K562 (cell line): ENCODE measurements around the gene APOBEC3G. TPM values are rescaled to one million over a fixed set of nuclear protein-coding genes. Genes with fewer than 3 reads are reported as not detected.

Source experiments
- CBX2 ChIP-seq: fragments of 200-600 bp; sonication (generic); IDR thresholded peaks from one replicate; pipeline ENCODE4 v1.6.1; 2012; ENCODE audit warnings: mild to moderate bottlenecking, low read length, inconsistent platforms; ENCODE audit not compliant: insufficient read depth, poor library complexity, severe bottlenecking
- DMBX1 ChIP-seq: fragments of 250-450 bp; sonication (Bioruptor Pico); IDR thresholded peaks from 2 replicates; pipeline ENCODE4 v1.8.0; 2022; ENCODE audit warnings: inconsistent platforms, mild to moderate bottlenecking, moderate library complexity, borderline replicate concordance
- E2F6 ChIP-seq, 2 experiments: IDR thresholded peaks; 2 replicates each; pipeline ENCODE4 v1.6.1; 2011; ENCODE audit warnings: borderline replicate concordance in 1 of 2, control low read depth in 1 of 2, low read depth in 1 of 2, low read length in 1 of 2, mild to moderate bottlenecking in 1 of 2, mixed read lengths in 1 of 2, moderate library complexity in 1 of 2; ENCODE audit not compliant: insufficient read depth in 1 of 2, insufficient read length in 1 of 2, poor library complexity in 1 of 2, severe bottlenecking in 1 of 2; ENCODE audit errors: extremely low read depth in 1 of 2
- IRF9 ChIP-seq: fragments of 450-650 bp; IDR thresholded peaks from 2 replicates; pipeline ENCODE4 v1.6.1; 2016; ENCODE audit warnings: missing biosample characterization, missing genetic modification characterization
- LCOR ChIP-seq: sonication (generic); formaldehyde crosslinking; IDR thresholded peaks from 2 replicates; pipeline ENCODE4 v1.8.0; 2022; ENCODE audit warnings: mild to moderate bottlenecking, missing genetic modification reagents
- MTF1 ChIP-seq: fragments of 250-450 bp; sonication (Bioruptor Pico); IDR thresholded peaks from 2 replicates; pipeline ENCODE4 v1.9.0; 2021; ENCODE audit warnings: moderate library complexity, mild to moderate bottlenecking, inconsistent platforms, borderline replicate concordance
- MYC ChIP-seq, 2 experiments: fragments of 250-450 bp in 1 of 2; sonication (Bioruptor Pico) in 1 of 2; IDR thresholded peaks; 2 replicates each; pipeline versions ENCODE4 v1.5.1 to v1.6.1; 2012 to 2021; ENCODE audit warnings: low read depth in 2 of 2, borderline replicate concordance in 1 of 2, improper control_type of control experiment in 1 of 2, low read length in 1 of 2, mild to moderate bottlenecking in 1 of 2, moderate library complexity in 1 of 2
- NONO ChIP-seq, 2 experiments: fragments of 200-400 bp in 1 of 2; fragments of 450-650 bp in 1 of 2; formaldehyde crosslinking in 1 of 2; IDR thresholded peaks; 2 replicates each; pipeline ENCODE4 v1.6.1; 2017; ENCODE audit warnings: low read depth in 2 of 2, mild to moderate bottlenecking in 2 of 2, moderate library complexity in 2 of 2, low read length in 1 of 2
- PHF20 ChIP-seq: fragments of 450-650 bp; IDR thresholded peaks from 2 replicates; pipeline ENCODE4 v1.6.1; 2018; ENCODE audit not compliant: partially characterized antibody
- STAT6 ChIP-seq: sonication (generic); formaldehyde crosslinking; IDR thresholded peaks from 2 replicates; pipeline ENCODE4 v1.8.1; 2023; ENCODE audit warnings: mild to moderate bottlenecking, missing genetic modification reagents
- ZNF318 ChIP-seq, 2 experiments: fragments of 450-650 bp; IDR thresholded peaks; 2 replicates each; pipeline ENCODE4 v1.6.1; 2016; ENCODE audit warnings: mild to moderate bottlenecking in 2 of 2, borderline replicate concordance in 1 of 2, low read depth in 1 of 2, moderate library complexity in 1 of 2
- ZNF408 ChIP-seq: fragments of 250-450 bp; sonication (Bioruptor Pico); IDR thresholded peaks from 2 replicates; pipeline ENCODE4 v1.4.0; 2020; ENCODE audit warnings: low read depth, mild to moderate bottlenecking, moderate library complexity
- ZNF699 ChIP-seq: fragments of 250-450 bp; sonication (Bioruptor Pico); IDR thresholded peaks from 2 replicates; pipeline ENCODE4 v1.8.0; 2021; ENCODE audit warnings: mild to moderate bottlenecking, moderate library complexity; ENCODE audit not compliant: insufficient replicate concordance
- polyA plus RNA-seq, 8 experiments: library from polyadenylated mRNA; depleted of rRNA in 4 of 8; stranded (reverse) in 5 of 8; unstranded in 3 of 8; fragments of >200 nt; fragmentation: Nextera tagmentation in 2 of 8; fragmentation: Illumina TruSeq in 1 of 8; extraction: Ambion mirVana in 2 of 8; extraction: Trizol in 1 of 8; gene quantifications; 2 replicates each; pipeline versions ENCODE4 v1.2.1 to v1.2.3, GENCODE V29; 2011 to 2014; ENCODE audit warnings: inconsistent platforms in 1 of 8, missing spikeins in 1 of 8
- total RNA-seq, 7 experiments: library from RNA; depleted of rRNA in 6 of 7; stranded (reverse); fragments of >200 nt in 6 of 7; fragmentation: Illumina TruSeq in 2 of 7; extraction: Trizol in 2 of 7; gene quantifications; 2 replicates each; pipeline versions ENCODE4 v1.2.1 to v1.2.3, GENCODE V29; 2011 to 2021; ENCODE audit warnings: low replicate concordance in 1 of 7

Gene APOBEC3G
- total and polyA plus RNA-seq, 9 of the 15 experiments (the other 6 are each of a cell fraction or from before 2014, with no cell fraction given): 5.2 to 20.8 (median 11.4) TPM

- TF ChIP-seq ZNF318 (IDR thresholded peaks at IDR 0.05; ENCODE audit: borderline replicate concordance in 1 of 2, low read depth in 1 of 2) (no peak), MTF1 (CRISPR knock-in tag) (no peak), IRF9 (tag) (peak; percentile 81), ZNF699 (CRISPR knock-in tag) (no peak), MYC (IDR thresholded peaks at IDR 0.05; ENCODE audit: low read depth, low read length) (no peak), MYC (CRISPR knock-in tag; IDR thresholded peaks at IDR 0.05; ENCODE audit: borderline replicate concordance, low read depth) (peak; percentile 84), PHF20 (no peak), STAT6 (CRISPR knock-in tag) (no peak), NONO (IDR thresholded peaks at IDR 0.05; ENCODE audit: low read depth in 2 of 2, low read length in 1 of 2) (no peak), CBX2 (no peak), E2F6 (IDR thresholded peaks at IDR 0.05; ENCODE audit: borderline replicate concordance in 1 of 2, extremely low read depth in 1 of 2, insufficient read depth in 1 of 2, insufficient read length in 1 of 2, low read depth in 1 of 2, low read length in 1 of 2, poor library complexity in 1 of 2, severe bottlenecking in 1 of 2) (no peak), LCOR (CRISPR knock-in tag) (no peak), ZNF408 (CRISPR knock-in tag) (no peak), DMBX1 (CRISPR knock-in tag) (peak; percentile 95)
Measured at GRCh38 chr22:39108487-39108886, 31.4 kb downstream of the APOBEC3G start (continued).
